8988T (cell line): Measurements from ENCODE around the gene MREG.

Experiments used
- DNase-seq: peaks from one replicate; pipeline ENCODE4 v3.0.0; 2011

The MREG gene, protein sequence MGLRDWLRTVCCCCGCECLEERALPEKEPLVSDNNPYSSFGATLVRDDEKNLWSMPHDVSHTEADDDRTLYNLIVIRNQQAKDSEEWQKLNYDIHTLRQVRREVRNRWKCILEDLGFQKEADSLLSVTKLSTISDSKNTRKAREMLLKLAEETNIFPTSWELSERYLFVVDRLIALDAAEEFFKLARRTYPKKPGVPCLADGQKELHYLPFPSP

DNA sequence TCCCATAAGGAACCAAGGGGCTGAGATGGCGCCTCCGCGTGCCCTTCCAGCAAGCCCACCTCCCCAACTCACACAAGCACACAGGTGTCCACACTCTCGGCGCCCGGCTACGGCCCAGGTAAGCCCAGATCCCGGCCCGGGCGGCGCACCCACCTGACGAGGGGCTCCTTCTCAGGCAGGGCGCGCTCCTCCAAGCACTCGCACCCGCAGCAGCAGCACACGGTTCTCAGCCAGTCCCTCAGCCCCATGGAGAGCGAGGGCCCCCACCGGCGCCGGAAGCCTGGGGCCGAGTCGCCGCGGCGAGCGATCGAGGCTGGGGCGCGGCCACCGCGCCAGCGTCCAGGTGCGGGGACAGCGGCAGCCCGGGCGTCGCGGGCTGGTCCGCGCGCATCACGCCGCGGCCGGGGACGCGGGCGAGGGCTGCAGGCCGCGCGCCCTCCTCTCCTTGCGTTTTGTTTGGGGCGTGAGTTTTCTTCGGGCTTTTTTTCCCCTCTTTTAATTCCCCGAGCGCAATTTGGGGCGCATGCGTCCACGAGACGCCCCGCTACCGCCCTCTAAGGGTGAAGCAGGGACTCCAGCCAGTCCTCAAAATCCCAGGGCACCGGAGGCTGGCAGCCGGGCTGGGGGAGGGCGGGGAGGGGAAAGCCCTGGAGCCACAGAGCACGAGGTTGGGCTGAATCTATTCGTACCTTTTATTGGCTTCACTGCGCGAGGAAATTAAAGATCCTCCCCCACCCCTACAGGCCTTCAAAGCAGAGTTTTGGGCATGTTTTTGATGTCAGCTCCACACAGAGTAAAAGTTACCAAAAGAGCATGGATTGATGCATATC, at the start of gene MREG:
MREG (minus strand) TSS at position 472 of the 830 bp plus-strand sequence; CDS start at position 248, 224 bp downstream.
- DNase-seq: peak; percentile 89

DNA sequence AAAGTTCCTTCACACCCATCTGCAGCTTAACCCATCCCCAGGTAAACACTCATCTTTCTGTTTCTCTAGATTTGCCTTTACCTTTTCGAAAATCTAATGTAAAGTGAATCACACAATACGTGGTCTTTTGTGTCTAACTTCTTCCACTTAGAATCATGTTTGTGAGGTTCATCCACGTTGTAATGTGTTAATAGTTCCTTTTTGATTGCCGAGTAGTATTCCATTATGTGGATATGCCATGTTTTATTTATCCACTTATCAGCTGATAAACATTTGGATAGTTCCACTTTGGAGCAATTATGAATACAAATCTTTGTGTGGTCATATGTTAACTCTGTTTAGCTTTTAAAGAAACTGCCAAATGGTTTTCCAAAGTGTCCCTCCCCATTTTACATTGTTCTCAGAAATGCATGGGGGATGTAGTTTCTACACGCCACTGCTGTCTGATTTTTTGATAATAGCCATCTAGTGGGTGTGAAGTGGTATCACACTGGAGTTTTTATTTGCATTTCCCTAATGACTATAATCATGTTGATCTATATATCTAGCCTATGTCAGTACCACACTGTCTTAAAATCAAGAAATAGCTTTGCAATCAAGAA, 46.0 kb upstream of the MREG start:
- DNase-seq: no peak

GRCh38 chr2:216057688-216058193, 44.4 kb upstream of the MREG start:
- DNase-seq: no peak

DNA sequence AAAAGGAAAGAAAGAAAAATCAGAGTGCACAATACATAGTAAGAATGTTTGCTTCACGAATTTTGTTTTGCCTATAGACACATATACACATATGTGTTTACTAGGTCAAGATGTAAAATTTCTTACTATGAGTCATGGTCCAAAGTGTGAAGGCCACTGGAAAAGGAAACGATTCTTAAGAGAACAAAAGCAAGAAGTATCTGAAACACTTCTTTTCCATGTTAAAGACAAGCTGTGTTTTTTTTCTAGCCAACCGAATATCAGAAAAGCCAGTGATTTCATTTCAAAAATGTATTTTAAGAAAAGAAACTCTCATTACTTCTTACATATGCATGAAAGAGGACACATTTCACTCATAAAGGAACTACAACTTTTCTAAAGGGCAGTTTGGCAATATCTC, 43.4 kb upstream of the MREG start:
- DNase-seq: no peak

- no peak for DNase-seq
These were observed 42.3 kb upstream of the MREG start for GRCh38 chr2:216055680-216056079.

- no peak for DNase-seq
These were observed 39.1 kb upstream of the MREG start for GRCh38 chr2:216052420-216052819.

DNA sequence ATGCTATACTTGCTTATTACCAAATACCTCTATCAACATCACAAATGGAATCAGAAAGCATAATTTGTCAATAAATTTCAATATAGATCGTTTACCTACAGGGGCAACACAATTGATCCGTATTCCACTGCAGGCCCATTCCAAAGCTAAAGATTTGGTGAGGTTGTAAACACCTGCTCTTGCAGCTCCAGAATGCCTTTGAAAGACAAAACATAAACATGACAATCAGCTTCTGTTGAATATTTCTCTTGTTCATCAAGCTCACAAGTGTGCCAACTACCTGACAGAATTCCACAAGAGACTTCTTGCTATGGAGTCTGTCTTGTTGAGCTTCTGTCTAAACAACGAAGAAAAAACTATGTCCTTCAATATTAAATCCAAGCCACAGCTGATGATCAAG, 38.0 kb upstream of the MREG start:
- no peak for DNase-seq

DNA sequence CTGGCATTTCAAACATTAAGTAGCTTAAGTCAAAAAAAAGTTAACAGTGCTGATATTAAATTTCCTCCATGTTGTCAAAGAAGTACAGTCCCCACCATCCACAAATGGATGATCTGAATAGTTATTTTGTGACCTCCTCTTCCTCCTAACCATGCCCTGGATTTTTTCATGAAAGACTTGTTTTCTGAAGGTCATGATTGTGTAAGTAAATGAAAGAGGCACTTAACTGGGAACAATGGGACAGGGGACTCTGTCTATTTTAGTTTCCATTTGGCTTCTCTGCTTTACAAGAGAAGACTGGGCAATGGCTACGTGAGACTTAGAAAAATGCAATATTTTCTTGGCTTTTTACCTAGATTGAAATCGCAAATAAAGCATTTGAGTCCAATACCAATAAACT, 36.1 kb upstream of the MREG start:
- DNase-seq: no peak

- DNase-seq: no peak
These were observed 34.0 kb upstream of the MREG start for GRCh38 chr2:216047397-216047796.

- DNase-seq: no peak
These were observed 31.6 kb upstream of the MREG start for GRCh38 chr2:216044883-216045486.

DNA sequence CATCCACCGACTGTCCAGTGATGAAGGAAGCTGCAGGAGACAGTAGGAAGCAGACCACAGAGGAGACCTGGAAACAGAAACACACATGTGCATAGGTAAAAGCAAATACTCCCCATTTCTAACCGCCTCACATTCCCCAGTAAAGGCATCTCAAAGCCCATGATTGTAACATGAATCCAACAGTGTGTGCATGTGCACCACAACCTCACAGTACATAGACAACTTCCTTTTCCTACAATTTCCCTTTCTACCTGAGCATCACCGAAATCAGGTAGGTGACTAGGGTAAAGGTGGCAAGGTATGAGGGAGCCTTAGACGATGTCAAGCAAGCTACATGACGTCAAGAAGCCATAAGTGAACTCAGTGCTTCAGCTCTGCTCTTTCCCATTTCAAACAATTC, 30.6 kb upstream of the MREG start:
- DNase-seq: no peak

- no peak for DNase-seq
These were observed 28.1 kb upstream of the MREG start for GRCh38 chr2:216041438-216041837.

DNA sequence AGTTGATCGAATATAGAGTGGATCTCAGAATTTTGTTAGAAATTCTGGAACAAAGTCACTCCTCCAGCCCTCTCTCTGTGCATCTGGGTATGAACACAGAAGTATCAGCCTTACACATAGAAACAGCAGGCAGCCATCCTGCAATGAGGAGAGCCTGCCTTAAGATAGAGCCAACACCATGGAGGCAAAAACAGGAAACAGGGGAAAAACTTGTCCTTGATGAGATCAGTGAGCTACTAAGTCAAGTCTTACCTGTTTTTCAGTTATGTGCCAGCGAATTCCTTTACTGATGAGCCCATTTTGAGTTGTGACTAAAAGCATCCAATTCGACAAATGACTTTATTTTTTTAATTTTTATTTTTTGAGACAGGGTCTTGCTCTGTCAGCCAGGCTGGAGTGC, 26.6 kb upstream of the MREG start:
- no peak for DNase-seq

DNA sequence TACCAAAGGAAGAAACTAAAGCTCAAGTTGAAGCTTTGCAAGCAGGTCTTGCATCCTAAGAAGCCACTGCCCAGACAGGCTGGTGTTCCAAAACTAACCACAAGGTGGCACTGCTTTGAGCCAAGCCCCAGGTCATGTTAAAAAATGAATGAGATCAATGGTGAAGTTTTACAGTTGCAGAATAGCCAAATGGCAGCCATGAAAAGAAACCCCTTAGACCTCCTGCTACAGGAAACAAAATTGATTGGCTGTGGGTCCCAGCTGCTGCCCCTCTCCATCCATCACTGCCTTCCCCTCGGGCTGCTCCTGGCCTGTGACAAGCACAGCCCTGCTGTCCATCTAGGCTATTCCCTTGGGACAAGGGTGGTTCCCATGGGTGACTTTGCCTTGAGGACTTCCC, 20.7 kb upstream of the MREG start:
- no peak for DNase-seq

DNA sequence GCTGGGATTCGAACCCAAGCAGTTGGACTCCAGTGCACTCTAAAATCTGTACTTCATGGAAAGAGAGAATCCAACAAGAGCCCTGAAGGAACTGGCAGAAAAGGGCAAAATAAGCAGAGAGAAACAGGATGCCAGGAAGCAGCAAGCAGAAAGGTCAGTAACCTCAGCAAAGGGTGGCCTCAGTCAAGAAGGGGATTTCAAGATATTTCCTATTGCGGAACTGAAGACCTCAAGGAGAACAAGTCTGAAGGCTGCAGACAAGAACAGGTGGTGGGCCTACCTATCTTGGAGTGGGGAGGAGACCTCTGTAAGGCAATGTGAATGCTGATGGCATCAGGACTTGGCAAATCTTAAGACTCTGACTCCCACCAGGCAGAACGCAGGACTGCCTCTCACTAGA, 20.1 kb upstream of the MREG start:
- DNase-seq: no peak

DNA sequence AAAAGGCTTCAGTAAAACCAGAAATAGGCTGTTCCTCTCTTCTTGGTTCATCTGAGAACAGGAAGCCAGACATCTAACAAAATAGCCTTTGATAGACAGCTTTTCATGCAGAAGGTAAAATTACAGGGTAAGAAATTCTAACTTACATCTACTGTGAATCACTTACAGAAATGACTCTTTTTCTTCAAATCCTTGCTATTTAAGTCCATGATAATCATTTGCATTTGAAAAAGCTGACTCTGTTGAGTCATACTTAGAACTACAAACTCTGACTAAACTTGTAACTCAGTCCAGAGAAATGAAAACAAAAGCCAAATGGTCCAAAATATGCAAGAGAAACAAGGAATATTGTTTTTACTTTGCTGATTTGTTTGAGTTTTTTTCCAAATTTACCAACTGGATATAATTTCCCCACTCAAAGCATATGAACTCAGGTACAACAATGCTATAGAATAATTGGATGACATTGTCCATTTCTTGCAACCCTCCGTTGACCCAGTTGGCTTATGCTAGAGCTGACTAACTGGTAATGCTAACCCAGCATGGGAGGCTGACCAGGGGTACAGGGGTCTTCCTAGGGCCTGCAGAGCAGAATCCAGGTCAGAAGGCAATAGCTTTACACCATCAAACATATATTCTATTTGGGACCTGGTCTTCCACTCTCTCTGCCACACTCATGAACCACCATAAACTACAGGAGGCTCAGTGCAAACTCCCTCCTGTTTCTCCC, 18.8 kb upstream of the MREG start:
- no peak for DNase-seq

DNA sequence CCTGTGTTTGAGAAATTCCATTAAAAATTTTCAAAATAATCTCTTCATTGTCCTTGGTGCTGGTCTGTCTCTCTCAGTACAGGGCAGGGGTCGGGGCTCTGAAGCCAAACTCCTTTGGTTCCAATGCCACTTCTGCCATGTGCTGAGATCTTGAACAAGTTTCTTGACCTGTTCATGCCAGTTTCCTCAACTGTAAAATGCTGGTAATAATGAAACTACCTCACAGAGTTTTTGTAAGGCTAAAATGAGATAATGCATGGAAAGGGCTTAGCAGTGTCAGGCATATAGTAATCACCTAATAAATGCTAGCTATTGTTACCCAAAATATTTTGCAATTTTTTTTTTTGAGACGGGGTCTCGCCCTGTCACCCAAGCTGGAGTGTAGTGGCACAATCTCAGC, 16.9 kb upstream of the MREG start:
- no peak for DNase-seq

DNA sequence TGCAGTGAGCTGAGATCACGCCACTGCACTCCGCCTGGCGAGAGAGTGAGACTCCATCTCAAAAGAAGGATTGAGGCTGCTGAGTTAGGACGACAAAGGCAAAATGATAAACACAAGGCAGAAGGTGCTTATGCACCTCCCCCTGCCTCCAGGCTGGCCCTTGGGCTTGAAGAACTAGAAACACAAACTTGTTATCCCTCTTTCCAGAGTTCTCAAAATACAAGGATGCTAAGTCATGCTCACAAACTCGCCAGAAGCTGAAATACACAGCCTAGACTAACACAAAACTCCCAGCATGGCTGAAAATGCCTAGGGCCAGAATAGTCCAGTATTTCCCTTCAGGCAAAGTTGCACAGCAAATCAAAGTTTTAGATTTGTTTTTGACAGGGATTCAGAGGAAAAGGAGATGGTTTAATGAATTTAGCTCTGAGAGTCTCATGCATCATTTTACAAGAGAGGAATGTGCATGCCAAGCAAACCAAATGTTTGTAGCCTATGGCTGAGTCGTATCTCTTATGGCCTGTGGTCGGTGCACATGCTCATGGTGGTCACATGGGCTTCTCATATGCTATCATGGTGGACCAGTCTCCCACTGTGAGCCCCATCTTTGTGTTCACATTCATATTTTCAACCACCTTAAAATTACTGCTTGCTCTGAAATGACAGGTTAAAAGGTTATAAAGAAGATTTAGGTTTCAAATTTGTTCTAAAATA, 16.2 kb upstream of the MREG start:
- DNase-seq: no peak

DNA sequence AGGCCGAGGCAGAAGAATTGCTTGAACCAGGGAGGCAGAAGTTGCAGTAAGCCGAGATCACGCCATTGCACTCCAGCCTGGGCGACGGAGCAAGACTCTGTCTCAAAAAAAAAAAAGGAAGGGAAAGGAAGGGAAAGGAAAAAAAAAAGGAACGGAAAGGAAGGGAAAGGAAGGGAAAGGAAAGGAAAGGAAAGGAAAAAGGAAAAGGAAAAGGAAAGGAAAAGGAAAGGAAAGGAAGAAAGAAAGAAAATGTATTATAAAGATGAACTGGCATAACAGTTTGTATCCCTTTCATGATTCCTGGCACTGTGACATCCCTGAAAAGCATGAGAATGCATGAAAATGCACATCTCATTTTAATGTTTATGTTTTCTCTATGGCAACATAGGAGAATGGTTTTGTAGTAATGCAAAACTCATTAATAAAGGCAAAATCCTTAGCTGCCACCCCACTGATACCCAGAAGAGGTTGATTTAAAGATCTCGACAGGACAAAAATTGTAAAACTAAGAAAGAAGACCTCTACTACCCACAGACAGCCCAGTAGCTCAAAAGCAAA, 11.5 kb upstream of the MREG start:
- no peak for DNase-seq

- DNase-seq: peak; percentile 53
These were observed 9.8 kb upstream of the MREG start for GRCh38 chr2:216023055-216023648.

- DNase-seq: no peak
These were observed 8.6 kb upstream of the MREG start for GRCh38 chr2:216021768-216022565.
